Activated CD8-positive, alpha-beta memory T cell treated with anti-CD3 and anti-CD28 coated beads, Interleukin-2, amount 50 U/mL, for 48 hours (primary cell): ENCODE measurements around the gene RAB30.

Experiments
- DNase-seq: peaks from one replicate; pipeline ENCODE4 v3.0.0-alpha.2; 2020

The RAB30 gene

GRCh38 chr11:83007909-83008580 is 63.7 kb downstream of the RAB30 start:
- DNase-seq = no peak

GRCh38 chr11:83007477-83007876 is 64.2 kb downstream of the RAB30 start:
- DNase-seq = no peak

GRCh38 chr11:83006877-83007330 is 64.8 kb downstream of the RAB30 start:
- DNase-seq = peak; percentile 58

- DNase-seq = no peak
Measured at GRCh38 chr11:83004746-83005556, 66.7 kb downstream of the RAB30 start.

GRCh38 chr11:83002522-83002921 is 69.2 kb downstream of the RAB30 start:
- DNase-seq = no peak

GRCh38 chr11:83002053-83002452 is 69.6 kb downstream of the RAB30 start:
- DNase-seq = no peak

- DNase-seq = no peak
Measured at GRCh38 chr11:83000381-83000780, 71.3 kb downstream of the RAB30 start.

- no peak for DNase-seq
Measured at GRCh38 chr11:82999232-82999631, 72.5 kb downstream of the RAB30 start.

GRCh38 chr11:82998697-82999096 is 73.0 kb downstream of the RAB30 start:
- DNase-seq = no peak

- DNase-seq = peak; percentile 70
Measured at GRCh38 chr11:82996966-82997606, 74.6 kb downstream of the RAB30 start.

- no peak for DNase-seq
Measured at GRCh38 chr11:82995754-82996398, 75.8 kb downstream of the RAB30 start.

- DNase-seq = no peak
Measured at GRCh38 chr11:82995235-82995634, 76.5 kb downstream of the RAB30 start.

GRCh38 chr11:82994604-82995230 is 77.0 kb downstream of the RAB30 start:
- no peak for DNase-seq

- DNase-seq = no peak
Measured at GRCh38 chr11:82992223-82992622, 79.5 kb downstream of the RAB30 start.

- no peak for DNase-seq
Measured at GRCh38 chr11:82989628-82990404, 81.9 kb downstream of the RAB30 start.

- no peak for DNase-seq
Measured at GRCh38 chr11:82988936-82989627, 82.6 kb downstream of the RAB30 start.

GRCh38 chr11:82987997-82988396 is 83.7 kb downstream of the RAB30 start:
- no peak for DNase-seq

GRCh38 chr11:82986446-82986845 is 85.3 kb downstream of the RAB30 start:
- DNase-seq = no peak

- no peak for DNase-seq
Measured at GRCh38 chr11:82981852-82982251, 89.8 kb downstream of the RAB30 start.

GRCh38 chr11:82980947-82981346 is 90.8 kb downstream of the RAB30 start:
- DNase-seq = no peak

- DNase-seq = no peak
Measured at GRCh38 chr11:82980292-82980691, 91.4 kb downstream of the RAB30 start.
